NCI-H748 (cell line): ENCODE data around the gene MGAT5.

Experiments
- DNase-seq: peaks from one replicate; lab custom pipeline; 2025; ENCODE audit not compliant: unreplicated experiment; lab: John Stamatoyannopoulos, UW

The MGAT5 gene

GRCh38 chr2:134361648-134362047 is 107.8 kb downstream of the MGAT5 start:
- DNase-seq, result peak; percentile 35

- no peak for DNase-seq
Measured at GRCh38 chr2:134362152-134362668, 108.3 kb downstream of the MGAT5 start.

- DNase-seq, result no peak
Measured at GRCh38 chr2:134362740-134363139, 108.9 kb downstream of the MGAT5 start.

- DNase-seq, result no peak
Measured at GRCh38 chr2:134365356-134365755, 111.5 kb downstream of the MGAT5 start.

GRCh38 chr2:134366359-134366758 is 112.5 kb downstream of the MGAT5 start:
- DNase-seq, result no peak

- DNase-seq, result no peak
Measured at GRCh38 chr2:134367213-134367612, 113.3 kb downstream of the MGAT5 start.

- DNase-seq, result peak; percentile 4
Measured at GRCh38 chr2:134368009-134368817, 114.3 kb downstream of the MGAT5 start.

- DNase-seq, result peak; percentile 2
Measured at GRCh38 chr2:134369220-134369902, 115.5 kb downstream of the MGAT5 start.

GRCh38 chr2:134370655-134371445 is 117.0 kb downstream of the MGAT5 start:
- DNase-seq, result no peak

GRCh38 chr2:134372141-134372540 is 118.3 kb downstream of the MGAT5 start:
- no peak for DNase-seq

GRCh38 chr2:134372611-134373131 is 118.8 kb downstream of the MGAT5 start:
- DNase-seq, result peak; percentile 27

- no peak for DNase-seq
Measured at GRCh38 chr2:134375935-134376334, 122.1 kb downstream of the MGAT5 start.

- no peak for DNase-seq
Measured at GRCh38 chr2:134377730-134378129, 123.9 kb downstream of the MGAT5 start.

- no peak for DNase-seq
Measured at GRCh38 chr2:134379293-134379692, 125.4 kb downstream of the MGAT5 start.

GRCh38 chr2:134379722-134380121 is 125.8 kb downstream of the MGAT5 start:
- DNase-seq, result no peak

- no peak for DNase-seq
Measured at GRCh38 chr2:134381141-134381540, 127.3 kb downstream of the MGAT5 start.

- DNase-seq, result no peak
Measured at GRCh38 chr2:134384131-134384530, 130.3 kb downstream of the MGAT5 start.

GRCh38 chr2:134385195-134385594 is 131.3 kb downstream of the MGAT5 start:
- no peak for DNase-seq

- no peak for DNase-seq
Measured at GRCh38 chr2:134386310-134386709, 132.4 kb downstream of the MGAT5 start.

GRCh38 chr2:134389381-134389780 is 135.5 kb downstream of the MGAT5 start:
- no peak for DNase-seq

- no peak for DNase-seq
Measured at GRCh38 chr2:134391751-134392160, 137.9 kb downstream of the MGAT5 start.
